ENCODE data around the gene POLR1A. TPM values are rescaled to one million over a fixed set of nuclear protein-coding genes. Genes with fewer than 3 reads are reported as not detected.

POLR1A gene
- total and polyA plus RNA-seq, 2 of the 8 experiments (the other 6 are each of a cell fraction or from before 2014, with no cell fraction given): 8.9 to 58.1 TPM

DNA sequence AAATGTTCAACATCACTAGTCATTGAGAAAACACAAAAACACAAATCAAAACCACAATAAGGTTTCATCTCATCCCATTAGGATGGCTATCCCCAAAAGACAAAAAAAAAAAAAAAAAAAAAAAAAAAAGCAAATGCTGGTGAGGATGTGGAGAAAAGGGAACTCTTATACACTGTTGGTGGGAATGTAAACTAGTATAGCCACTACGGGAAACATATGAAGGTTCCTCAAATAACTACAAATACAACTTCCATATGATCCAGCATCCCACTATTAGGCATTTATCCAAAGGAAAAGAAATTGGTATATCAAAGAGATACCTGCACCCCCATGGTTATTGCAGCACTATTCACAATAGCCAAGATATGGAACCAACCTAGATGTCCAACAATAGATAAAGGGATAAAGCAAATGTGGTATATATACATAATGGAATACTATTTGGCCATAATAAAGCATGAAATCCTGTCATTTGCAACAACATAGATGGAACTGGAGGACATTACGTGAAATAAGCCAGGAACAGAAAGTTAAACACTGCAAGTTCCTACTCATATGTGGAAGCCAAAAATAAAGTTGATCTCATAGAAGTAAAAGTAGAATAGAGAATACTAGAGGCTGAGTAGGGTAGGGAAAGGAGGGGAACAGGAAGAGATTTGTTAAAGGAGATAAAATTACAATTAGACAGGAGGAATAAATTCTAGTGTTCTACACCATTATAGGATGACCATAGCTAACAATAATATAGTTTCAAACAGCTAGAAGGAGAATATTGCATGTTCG, 8.4 kb downstream of the POLR1A start:
- no peaks in the 10 kb centered on the region for H3K27me3 ChIP-seq (replicated peaks in 1 of 4; ENCODE audit: control insufficient read depth in 3 of 4, extremely low read depth in 1 of 4, insufficient read depth in 3 of 4, low read length in 3 of 4)

More for the DNA sequence above, 8.4 kb downstream of the POLR1A start:
- H3K9me3 ChIP-seq (ENCODE audit: insufficient read depth in 2 of 2, low read depth in 1 of 2, low read length in 1 of 2): no peaks in the 10 kb centered on the region
- H2BK12ac ChIP-seq (ENCODE audit: low read depth, low read length): no peak overlapping the region
- no peak overlapping the region for H2AK5ac ChIP-seq (ENCODE audit: low read depth, low read length)
- H3K14ac ChIP-seq (ENCODE audit: insufficient read length): no peak overlapping the region
- H3K36me3 ChIP-seq (ENCODE audit: control insufficient read depth in 2 of 4, insufficient read depth in 4 of 4, low read length in 3 of 4): peaks cover 7 to 44% (median 26%) of the 10 kb centered on the region in 4 experiments; a peak in 7 of 8 replicates
- no peak overlapping the region for H2AFZ ChIP-seq (ENCODE audit: low read length)
- FAIRE-seq (no peak), DNase-seq (ENCODE audit: low read depth in 1 of 2, low spot score in 2 of 2) (no peak)
- ChIA-PET POLR2A (ENCODE audit: partially characterized antibody) (no interaction called here), CTCF (ENCODE audit: partially characterized antibody) (interaction anchor here (1.1 to 1.7 kb wide), 2 partner anchors 9 to 17 kb away, joined by 3 to 7 read pairs; no protein-coding TSS in a partner anchor)
- peaks cover 3 to 8% of the 10 kb centered on the region in 2 experiments for H4K20me1 ChIP-seq (replicated peaks in 1 of 2; ENCODE audit: control insufficient read depth in 1 of 2, insufficient read depth in 2 of 2, low read length in 2 of 2)
- no peak overlapping the region for H3K9ac ChIP-seq (replicated peaks in 1 of 4; ENCODE audit: extremely low read depth in 1 of 4, low read depth in 3 of 4, low read length in 3 of 4)
- H3K4me1 ChIP-seq (replicated peaks in 1 of 4; ENCODE audit: control insufficient read depth in 3 of 4, insufficient read depth in 4 of 4, low read length in 3 of 4): no peaks in the 10 kb centered on the region
- no peaks in the 10 kb centered on the region; the same call in 1 of the 2 replicates for H3K79me1 ChIP-seq (ENCODE audit: low read depth, low read length)
- H3K18ac ChIP-seq (ENCODE audit: extremely low read depth, low read length): no peak overlapping the region
- H2BK5ac ChIP-seq (ENCODE audit: low read depth, low read length): no peak overlapping the region
- H3K4me2 ChIP-seq (ENCODE audit: insufficient read depth in 1 of 2, low read depth in 2 of 2, low read length in 2 of 2): no peak overlapping the region
- no peak overlapping the region for H2BK20ac ChIP-seq (ENCODE audit: low read length)
- H4K5ac ChIP-seq (ENCODE audit: insufficient read length, low read depth, low read length): no peak overlapping the region
- H2BK120ac ChIP-seq (replicated peaks; ENCODE audit: low read depth, low read length): no peak overlapping the region
- no peak overlapping the region for H4K91ac ChIP-seq (replicated peaks; ENCODE audit: insufficient read length, low read length)
- H3K27ac ChIP-seq (ENCODE audit: low read depth, low read length): no peak overlapping the region
- no peaks in the 10 kb centered on the region for H3K23me2 ChIP-seq (ENCODE audit: low read depth, low read length)
- H3K23ac ChIP-seq (ENCODE audit: insufficient read length): no peak overlapping the region
- no peak overlapping the region for H3K56ac ChIP-seq (replicated peaks; ENCODE audit: insufficient read length, low read depth, low read length)
- no peak overlapping the region for H2BK15ac ChIP-seq (ENCODE audit: low read length)
- WGBS, 2 experiments (ENCODE audit: extremely low coverage in 1 of 2, insufficient coverage in 1 of 2, insufficient read length in 1 of 2, insufficient replicate concordance in 2 of 2, low coverage in 1 of 2, low lambda C conversion rate in 2 of 2, missing lambda C conversion rate in 1 of 2): 95% methylated on average over 3 of the region's 3 CpGs; no CpG with 5 or more reads in 1 of the 2 experiments
- H3K4me3 ChIP-seq (ENCODE audit: extremely low read depth in 1 of 4, insufficient read depth in 2 of 4, low read depth in 3 of 4, low read length in 4 of 4): no peak overlapping the region
- H3K79me2 ChIP-seq (ENCODE audit: control insufficient read depth in 1 of 2, insufficient read depth in 2 of 2, low read length in 2 of 2): peaks cover 0 to 55% of the 10 kb centered on the region in 2 experiments; a peak in 3 of 4 replicates
- no peak overlapping the region for H4K8ac ChIP-seq (ENCODE audit: extremely low read depth, insufficient read depth, low read length)
- no peak overlapping the region for H3K4ac ChIP-seq (replicated peaks; ENCODE audit: insufficient read length, low read depth, low read length)
- no peak for TF ChIP-seq EZH2 (IDR thresholded peaks at IDR 0.05; ENCODE audit: low read depth, low read length, severe bottlenecking)

All from H1 (cell line).